GM06990 (cell line): Measurements from ENCODE around the gene SLC25A6.

Experiments used
- DNase-seq: peaks from one replicate; pipeline ENCODE4 v3.0.0-alpha.2; 2011; ENCODE audit not compliant: insufficient read length; ENCODE audit errors: extremely low read depth
- H3K27me3 ChIP-seq: replicated peaks from 2 replicates; pipeline ENCODE4 v1.6.0; 2011; ENCODE audit warnings: low read length; ENCODE audit not compliant: control insufficient read depth, insufficient read depth
- H3K36me3 ChIP-seq: 2 replicates; pipeline ENCODE4 v1.5.1; 2011; ENCODE audit warnings: low read length; ENCODE audit not compliant: control insufficient read depth, insufficient read depth
- H3K4me3 ChIP-seq: replicated peaks from 2 replicates; pipeline ENCODE4 v1.5.1; 2011; ENCODE audit warnings: low read depth, mild to moderate bottlenecking, control low read depth, low read length
- CTCF ChIP-seq: IDR thresholded peaks from 2 replicates; pipeline ENCODE4 v1.5.1; 2011; ENCODE audit warnings: low read length, control low read depth, mild to moderate bottlenecking, inconsistent platforms; ENCODE audit not compliant: insufficient read depth, poor library complexity, severe bottlenecking

SLC25A6 gene

GRCh38 chrX:1422135-1422465 lies 30.2 kb upstream of the SLC25A6 start:
- H3K27me3 ChIP-seq: no peaks in the 10 kb centered on the region
- no peak for TF ChIP-seq CTCF
- peaks cover 18% of the 10 kb centered on the region for H3K36me3 ChIP-seq
- no peak for DNase-seq
- H3K4me3 ChIP-seq: no peak overlapping the region

- Histone ChIP-seq H3K27me3 (no peaks in the 10 kb centered on the region), H3K36me3 (peaks cover 21% of the 10 kb centered on the region), H3K4me3 (no peak overlapping the region)
- no peak for DNase-seq
- TF ChIP-seq CTCF: no peak
These were observed 29.7 kb upstream of the SLC25A6 start for GRCh38 chrX:1421433-1422134.

- no peak for TF ChIP-seq CTCF
- DNase-seq: no peak
- Histone ChIP-seq H3K36me3 (peaks cover 25% of the 10 kb centered on the region), H3K27me3 (no peaks in the 10 kb centered on the region), H3K4me3 (no peak overlapping the region)
These were observed 28.5 kb upstream of the SLC25A6 start for GRCh38 chrX:1420371-1420770.

GRCh38 chrX:1419545-1420355 lies 27.8 kb upstream of the SLC25A6 start:
- Histone ChIP-seq H3K4me3 (no peak overlapping the region), H3K36me3 (peaks cover 22% of the 10 kb centered on the region)
- TF ChIP-seq CTCF: no peak

GRCh38 chrX:1418901-1419544 lies 27.1 kb upstream of the SLC25A6 start:
- H3K4me3 ChIP-seq: no peak overlapping the region
- TF ChIP-seq CTCF: no peak
- H3K36me3 ChIP-seq: peaks cover 23% of the 10 kb centered on the region

More at GRCh38 chrX:1419545-1420355, 27.8 kb upstream of the SLC25A6 start:
- no peaks in the 10 kb centered on the region for H3K27me3 ChIP-seq
- DNase-seq: no peak

More at GRCh38 chrX:1418901-1419544, 27.1 kb upstream of the SLC25A6 start:
- DNase-seq: no peak
- H3K27me3 ChIP-seq: no peaks in the 10 kb centered on the region
